Cardiac muscle cell (in vitro differentiated cells and primary cell): ENCODE measurements around the gene ADRA1B. TPM values are rescaled to one million over a fixed set of nuclear protein-coding genes. Genes with fewer than 3 reads are reported as not detected.

Experiments
- DNase-seq, 2 donors: peaks; one replicate each; pipeline versions ENCODE4 v3.0.0 to v3.0.0-alpha.2; 2010 to 2017; ENCODE audit warnings: low read depth in 1 of 2, low spot score in 1 of 2
- H3K27ac ChIP-seq: fragments of 200-600 bp; sonication (generic); 2 replicates; pipeline ENCODE4 v1.5.1; 2016
- H3K27me3 ChIP-seq: fragments of 200-600 bp; sonication (generic); 2 replicates; pipeline ENCODE4 v1.6.0; 2016; ENCODE audit warnings: control low read depth
- H3K36me3 ChIP-seq: fragments of 200-600 bp; sonication (generic); 2 replicates; pipeline ENCODE4 v1.5.1; 2016; ENCODE audit warnings: control low read depth
- H3K4me1 ChIP-seq: fragments of 200-600 bp; sonication (generic); 2 replicates; pipeline ENCODE4 v1.8.1; 2017; ENCODE audit warnings: low read depth, mild to moderate bottlenecking, mixed run types
- H3K4me3 ChIP-seq: fragments of 200-600 bp; sonication (generic); 2 replicates; pipeline ENCODE4 v1.5.1; 2016; ENCODE audit warnings: mild to moderate bottlenecking
- H3K9me3 ChIP-seq: fragments of 200-600 bp; sonication (generic); 2 replicates; pipeline ENCODE4 v1.5.1; 2017; ENCODE audit warnings: low read depth, mild to moderate bottlenecking, control low read depth
- CTCF ChIP-seq: IDR thresholded peaks from 2 replicates; pipeline ENCODE4 v1.5.1; 2012; ENCODE audit warnings: low read depth, mild to moderate bottlenecking, low read length
- polyA plus RNA-seq: library from polyadenylated mRNA; unstranded; fragments of >200 nt; fragmentation: Nextera tagmentation; extraction: Ambion mirVana; gene quantifications from 2 replicates; pipeline ENCODE4 v1.2.1, GENCODE V29; 2016
- total RNA-seq: library from RNA; depleted of rRNA; stranded (reverse); fragments of >200 nt; gene quantifications from 2 replicates; pipeline ENCODE4 v1.2.3, GENCODE V29; 2016

ADRA1B gene
- total and polyA plus RNA-seq, 2 experiments from 2014 or later = 0.84 to 2.9 TPM

DNA sequence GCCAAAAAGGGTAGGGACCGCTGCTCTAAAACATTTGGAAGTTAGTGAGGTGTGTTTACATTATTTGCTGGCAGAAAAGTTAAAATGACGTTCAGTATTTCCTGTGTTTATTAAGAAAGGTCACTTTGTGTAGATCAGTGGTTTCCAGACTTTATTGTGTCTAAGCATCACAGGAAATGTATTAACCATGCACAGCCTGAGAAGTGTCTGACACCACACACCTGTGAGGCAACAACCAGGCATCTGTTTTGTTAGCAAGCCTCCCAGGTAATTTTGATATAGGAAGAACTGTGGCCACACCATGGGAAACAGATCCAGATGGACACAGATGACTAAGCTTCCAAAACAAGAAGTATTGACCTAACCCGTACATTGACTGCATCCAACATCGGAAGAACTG lies 104.7 kb downstream of the ADRA1B start:
- no peaks in the 10 kb centered on the region for H3K36me3 ChIP-seq
- DNase-seq = no peak
- H3K27ac ChIP-seq = no peak overlapping the region
- no peak for TF ChIP-seq CTCF
- no peak overlapping the region for H3K4me3 ChIP-seq
- no peaks in the 10 kb centered on the region for H3K4me1 ChIP-seq
- no peaks in the 10 kb centered on the region for H3K9me3 ChIP-seq
- no peaks in the 10 kb centered on the region for H3K27me3 ChIP-seq

GRCh38 chr5:160021831-160022446 lies 105.7 kb downstream of the ADRA1B start:
- Histone ChIP-seq H3K4me1 (no peaks in the 10 kb centered on the region), H3K4me3 (no peak overlapping the region), H3K9me3 (no peaks in the 10 kb centered on the region), H3K27me3 (no peaks in the 10 kb centered on the region), H3K36me3 (no peaks in the 10 kb centered on the region), H3K27ac (no peak overlapping the region)
- TF ChIP-seq CTCF = peak; percentile 74
- peak; percentile 74 to 79 for DNase-seq

Other genes with a start within 250 kb of the ADRA1B start
- 28.1 and 39.4 TPM in 2 replicates for gene TTC1, start 92.7 kb downstream of the ADRA1B start, total RNA-seq
- gene TTC1, start 92.7 kb downstream of the ADRA1B start, polyA plus RNA-seq = 48.8 and 54.6 TPM in 2 replicates
- gene PWWP2A, start 203.0 kb downstream of the ADRA1B start, total RNA-seq = 23.7 and 32.2 TPM in 2 replicates
- 17.9 and 19.9 TPM in 2 replicates for gene PWWP2A, start 203.0 kb downstream of the ADRA1B start, polyA plus RNA-seq